PFSK-1 (cell line): ENCODE measurements around the gene OR8K1.

ENCODE experiments used
- FOXP2 ChIP-seq: optimal IDR thresholded peaks from 2 replicates; pipeline ENCODE3; 2011; ENCODE audit warnings: borderline replicate concordance, control low read depth, inconsistent platforms; ENCODE audit not compliant: insufficient read depth; ENCODE audit errors: extremely low read length, extremely low read depth
- POLR2AphosphoS5 ChIP-seq: IDR thresholded peaks from 2 replicates; pipeline ENCODE4 v1.6.1; 2012; ENCODE audit warnings: low read depth, mild to moderate bottlenecking, control low read depth, low read length, moderate library complexity
- REST ChIP-seq, 2 experiments: IDR thresholded peaks; 2 replicates each; pipeline versions ENCODE4 v1.6.1 to v1.8.0; 2011 to 2012; ENCODE audit warnings: low read depth in 2 of 2, low read length in 2 of 2, control low read depth in 1 of 2, inconsistent platforms in 1 of 2, mild to moderate bottlenecking in 1 of 2, moderate library complexity in 1 of 2; ENCODE audit not compliant: insufficient read depth in 1 of 2
- SIN3A ChIP-seq: IDR thresholded peaks from 2 replicates; pipeline ENCODE4 v1.6.1; 2012; ENCODE audit warnings: mild to moderate bottlenecking, low read length, moderate library complexity, borderline replicate concordance; ENCODE audit not compliant: insufficient read depth
- TAF1 ChIP-seq: IDR thresholded peaks from 2 replicates; pipeline ENCODE4 v1.6.1; 2012; ENCODE audit warnings: low read length, control low read depth, borderline replicate concordance; ENCODE audit not compliant: insufficient read depth

Gene OR8K1

GRCh38 chr11:56331861-56332491, 13.9 kb upstream of the OR8K1 start:
- TF ChIP-seq TAF1 (no peak), POLR2AphosphoS5 (no peak), FOXP2 (no peak), SIN3A (no peak), REST (IDR thresholded peaks at IDR 0.05; ENCODE audit: insufficient read depth in 1 of 2, low read depth in 2 of 2, low read length in 2 of 2) (no peak)

- TF ChIP-seq TAF1: no peak
- no peak for TF ChIP-seq SIN3A
- no peak for TF ChIP-seq FOXP2
- no peak for TF ChIP-seq POLR2AphosphoS5
- TF ChIP-seq REST (IDR thresholded peaks at IDR 0.05; ENCODE audit: insufficient read depth in 1 of 2, low read depth in 2 of 2, low read length in 2 of 2): no peak
Observed at GRCh38 chr11:56333156-56333555, 12.7 kb upstream of the OR8K1 start.

- TF ChIP-seq SIN3A (no peak), TAF1 (no peak), POLR2AphosphoS5 (no peak), REST (IDR thresholded peaks at IDR 0.05; ENCODE audit: insufficient read depth in 1 of 2, low read depth in 2 of 2, low read length in 2 of 2) (no peak), FOXP2 (no peak)
Observed at GRCh38 chr11:56340289-56340688, 5.5 kb upstream of the OR8K1 start.

- TF ChIP-seq FOXP2 (no peak), TAF1 (no peak), SIN3A (no peak), REST (IDR thresholded peaks at IDR 0.05; ENCODE audit: insufficient read depth in 1 of 2, low read depth in 2 of 2, low read length in 2 of 2) (no peak), POLR2AphosphoS5 (no peak)
Observed at GRCh38 chr11:56353991-56354390, 8.2 kb downstream of the OR8K1 start, which contains the start of gene OR8J1. TSS of gene OR8J1 (plus strand) at chr11:56354291. CDS start at chr11:56360247, 5,956 bp downstream.

- TF ChIP-seq SIN3A (no peak), FOXP2 (no peak), REST (IDR thresholded peaks at IDR 0.05; ENCODE audit: insufficient read depth in 1 of 2, low read depth in 2 of 2, low read length in 2 of 2) (no peak), TAF1 (no peak), POLR2AphosphoS5 (no peak)
Observed at GRCh38 chr11:56375324-56375723, 29.5 kb downstream of the OR8K1 start, which contains the start of gene OR8U1. TSS of gene OR8U1 (plus strand) at chr11:56375624. CDS start at chr11:56375624, 0 bp downstream.
